Muscle layer of duodenum (tissue), 2 donors: ENCODE results near the gene TMEM208.

Experiments
- H3K27ac ChIP-seq: one replicate; pipeline ENCODE4 v1.7.0; 2013; ENCODE audit warnings: mild to moderate bottlenecking, low read length
- H3K27me3 ChIP-seq: one replicate; pipeline ENCODE4 v1.7.0; 2013; ENCODE audit warnings: low read depth, mild to moderate bottlenecking, control low read depth, low read length
- H3K36me3 ChIP-seq, 2 donors: one replicate each; pipeline ENCODE4 v1.7.0; 2013; ENCODE audit warnings: low read length in 2 of 2, control low read depth in 1 of 2, mild to moderate bottlenecking in 1 of 2; ENCODE audit not compliant: insufficient read depth in 2 of 2, control insufficient read depth in 1 of 2
- H3K4me1 ChIP-seq, 2 donors: one replicate each; pipeline ENCODE4 v1.7.0; 2013; ENCODE audit warnings: low read length in 2 of 2, mild to moderate bottlenecking in 2 of 2, control low read depth in 1 of 2, moderate library complexity in 1 of 2; ENCODE audit not compliant: insufficient read depth in 2 of 2, control insufficient read depth in 1 of 2
- H3K4me3 ChIP-seq, 2 donors: one replicate each; pipeline ENCODE4 v1.7.0; 2013; ENCODE audit warnings: low read length in 2 of 2, low read depth in 1 of 2, mild to moderate bottlenecking in 1 of 2
- H3K9me3 ChIP-seq, 2 donors: one replicate each; pipeline ENCODE4 v1.7.0; 2013; ENCODE audit warnings: low read length in 2 of 2, control low read depth in 1 of 2, mild to moderate bottlenecking in 1 of 2; ENCODE audit not compliant: control insufficient read depth in 1 of 2
- donor health status: healthy.

The TMEM208 gene

DNA sequence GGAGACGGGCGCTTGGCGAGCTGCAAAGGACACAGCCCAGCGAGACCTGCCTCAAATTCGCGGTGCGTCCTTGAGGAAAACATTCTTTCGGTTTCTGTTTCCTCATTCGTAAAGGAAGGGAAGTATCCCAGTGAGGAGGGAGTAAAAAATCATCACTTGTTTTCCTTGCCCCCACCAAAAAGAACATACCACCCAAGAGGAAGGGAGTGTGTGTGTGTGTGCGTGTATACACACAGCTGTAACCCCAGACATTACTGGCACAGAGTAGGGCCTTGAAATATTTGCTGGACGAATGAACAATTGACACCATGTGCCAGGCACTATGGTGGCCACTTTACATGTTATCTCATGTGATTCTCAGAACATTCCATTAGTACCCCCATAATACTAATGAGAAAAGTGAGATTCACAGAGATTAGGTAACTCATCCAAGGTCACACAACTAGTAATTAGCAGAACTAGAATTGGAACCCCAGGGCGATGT, 41.2 kb upstream of the TMEM208 start:
- Histone ChIP-seq H3K4me3 (peak overlapping the region in 1 of 2 donors; percentile 85), H3K36me3 (no peaks in the 10 kb centered on the region), H3K27me3 (no peaks in the 10 kb centered on the region), H3K9me3 (no peaks in the 10 kb centered on the region), H3K27ac (no peak overlapping the region), H3K4me1 (peaks cover 9 to 32% of the 10 kb centered on the region in 2 donors)

DNA sequence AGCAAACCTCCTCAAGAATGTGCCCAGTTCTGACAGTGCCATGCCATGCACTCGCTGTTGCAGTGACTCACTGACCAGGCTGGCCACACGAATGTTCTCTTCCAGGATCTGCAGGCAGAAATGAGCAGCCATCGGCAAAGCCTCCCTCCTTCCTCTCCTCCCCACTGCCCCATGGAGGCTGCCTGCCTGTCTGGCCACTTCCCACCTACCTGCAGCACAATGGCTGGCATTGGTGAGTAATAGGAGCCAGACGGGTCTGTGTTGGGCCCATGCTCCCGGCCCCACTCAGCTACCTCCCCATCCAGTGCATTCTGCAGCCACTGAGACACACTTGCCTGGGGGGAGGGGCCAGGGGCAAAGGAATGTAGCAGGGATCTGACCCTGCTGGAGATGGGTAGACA, 40.4 kb upstream of the TMEM208 start:
- Histone ChIP-seq H3K27me3 (no peaks in the 10 kb centered on the region), H3K27ac (no peak overlapping the region), H3K36me3 (no peaks in the 10 kb centered on the region), H3K4me1 (peaks cover 9 to 34% of the 10 kb centered on the region in 2 donors), H3K4me3 (no peak overlapping the region), H3K9me3 (no peaks in the 10 kb centered on the region)

DNA sequence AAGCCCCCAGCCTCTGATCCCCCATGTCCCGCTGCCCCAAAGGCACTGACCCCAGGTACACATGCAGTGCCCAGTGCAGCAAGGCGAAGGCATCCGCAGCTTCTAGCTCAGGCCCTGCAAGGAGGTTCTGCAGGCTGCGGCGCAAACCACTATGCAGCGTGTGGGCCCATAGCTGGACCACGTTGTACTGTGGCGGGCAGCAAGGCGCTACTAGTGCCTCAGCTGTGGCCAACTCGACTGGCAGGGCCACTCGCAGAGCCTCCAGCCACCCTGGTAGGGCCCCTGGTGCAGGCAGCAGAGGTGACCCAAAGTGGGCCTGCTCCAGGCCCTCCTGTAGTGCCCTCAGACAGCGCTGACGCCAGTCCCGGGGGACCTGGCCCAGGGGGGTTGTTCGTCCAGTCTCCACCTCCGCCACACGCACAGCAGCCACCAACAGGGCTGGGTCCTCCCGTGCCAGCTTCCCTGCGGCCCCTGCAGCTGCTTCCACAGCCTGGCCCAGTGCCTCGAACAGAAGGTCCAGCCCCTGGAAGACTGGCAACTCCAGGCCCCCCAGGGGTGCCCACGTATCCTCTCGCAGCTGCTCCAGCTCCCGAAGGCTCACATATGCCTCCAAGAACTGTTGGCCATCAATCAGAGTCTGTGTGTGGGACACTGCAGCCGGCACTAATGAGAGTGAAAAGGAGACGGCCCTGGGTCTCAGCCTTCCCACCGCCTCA, 39.6 kb upstream of the TMEM208 start:
- Histone ChIP-seq H3K9me3 (no peaks in the 10 kb centered on the region), H3K27ac (no peak overlapping the region), H3K4me3 (no peak overlapping the region), H3K4me1 (peaks cover 6 to 34% of the 10 kb centered on the region in 2 donors), H3K27me3 (no peaks in the 10 kb centered on the region), H3K36me3 (no peaks in the 10 kb centered on the region)

DNA sequence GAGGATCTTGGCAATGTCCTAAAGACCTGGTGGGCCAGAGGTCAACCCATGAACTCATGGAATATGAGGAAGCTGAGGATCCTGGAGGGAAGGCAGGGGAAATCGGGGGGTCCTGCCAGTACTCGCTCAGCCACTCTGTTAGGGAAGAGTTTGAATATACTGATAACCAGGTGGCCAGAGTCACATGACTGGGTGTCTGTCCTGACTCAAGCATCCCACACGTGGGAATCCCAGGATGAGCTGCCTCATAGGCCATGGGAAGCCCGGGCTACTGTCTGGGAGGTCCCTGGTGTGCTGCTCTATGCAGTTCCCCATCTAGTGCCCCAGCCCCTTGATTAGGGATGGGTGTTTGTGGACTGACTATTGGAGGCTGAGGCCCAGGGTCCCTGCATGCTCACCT, 38.6 kb upstream of the TMEM208 start:
- no peak overlapping the region for H3K27ac ChIP-seq
- H3K9me3 ChIP-seq: no peaks in the 10 kb centered on the region
- peaks cover 8 to 36% of the 10 kb centered on the region in 2 donors for H3K4me1 ChIP-seq
- no peak overlapping the region for H3K4me3 ChIP-seq
- H3K36me3 ChIP-seq: no peaks in the 10 kb centered on the region
- no peaks in the 10 kb centered on the region for H3K27me3 ChIP-seq

DNA sequence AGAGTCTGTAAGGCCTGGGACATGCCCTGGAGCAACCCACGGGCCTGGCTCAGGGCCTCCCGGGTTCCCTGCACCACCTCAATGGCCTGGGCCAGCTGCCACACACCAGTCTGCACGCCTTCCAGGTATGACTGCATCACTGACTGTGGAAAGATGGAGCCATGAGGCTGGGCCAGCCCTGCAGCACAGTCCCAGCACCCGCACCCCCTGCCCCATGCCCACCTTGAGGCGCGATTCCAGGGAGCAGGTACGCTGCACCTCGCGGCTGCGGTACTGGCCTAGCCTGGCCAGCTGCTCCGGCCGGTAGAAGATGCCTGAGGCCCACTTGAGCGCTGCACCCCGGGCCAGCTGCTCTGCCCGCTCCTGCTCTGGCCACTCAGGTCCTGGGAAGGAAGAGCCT, 38.1 kb upstream of the TMEM208 start:
- H3K9me3 ChIP-seq: no peaks in the 10 kb centered on the region
- H3K36me3 ChIP-seq: peaks cover 1 to 2% of the 10 kb centered on the region in 2 donors
- peaks cover 12 to 40% of the 10 kb centered on the region in 2 donors for H3K4me1 ChIP-seq
- no peaks in the 10 kb centered on the region for H3K27me3 ChIP-seq
- no peak overlapping the region for H3K27ac ChIP-seq
- H3K4me3 ChIP-seq: no peak overlapping the region

DNA sequence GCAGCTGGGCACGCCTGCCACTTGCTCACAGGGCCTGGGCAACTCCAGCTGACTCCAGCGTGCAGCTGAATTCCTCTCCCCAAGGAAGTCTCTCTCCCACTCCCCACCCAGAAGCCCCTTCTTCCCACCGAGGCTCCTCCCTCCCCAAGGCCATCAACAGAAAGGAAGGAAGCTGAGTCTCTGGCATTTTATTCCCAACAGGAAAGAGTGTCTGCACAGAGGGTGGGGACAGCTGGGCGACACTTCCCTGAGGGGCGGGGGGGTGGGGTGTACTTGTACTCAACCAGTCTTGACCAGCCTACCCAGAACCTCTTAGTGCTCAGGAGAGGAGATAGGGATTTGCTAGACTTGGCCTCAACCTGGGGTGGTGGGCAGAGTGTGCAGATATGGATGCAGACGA, 36.9 kb upstream of the TMEM208 start, which contains the start of gene EXOC3L1:
Gene EXOC3L1, minus strand, starts transcription at position 96 of the 400 bp plus-strand sequence. CDS start 460 bp downstream, outside the sequence.
- H3K36me3 ChIP-seq: peaks cover 14% of the 10 kb centered on the region in 2 donors
- no peaks in the 10 kb centered on the region for H3K27me3 ChIP-seq
- no peaks in the 10 kb centered on the region for H3K9me3 ChIP-seq
- no peak within 1 kb of the TSS for H3K4me3 ChIP-seq
- H3K27ac ChIP-seq: no peak within 1 kb of the TSS
- peaks cover 15 to 36% of the 10 kb centered on the region in 2 donors for H3K4me1 ChIP-seq

DNA sequence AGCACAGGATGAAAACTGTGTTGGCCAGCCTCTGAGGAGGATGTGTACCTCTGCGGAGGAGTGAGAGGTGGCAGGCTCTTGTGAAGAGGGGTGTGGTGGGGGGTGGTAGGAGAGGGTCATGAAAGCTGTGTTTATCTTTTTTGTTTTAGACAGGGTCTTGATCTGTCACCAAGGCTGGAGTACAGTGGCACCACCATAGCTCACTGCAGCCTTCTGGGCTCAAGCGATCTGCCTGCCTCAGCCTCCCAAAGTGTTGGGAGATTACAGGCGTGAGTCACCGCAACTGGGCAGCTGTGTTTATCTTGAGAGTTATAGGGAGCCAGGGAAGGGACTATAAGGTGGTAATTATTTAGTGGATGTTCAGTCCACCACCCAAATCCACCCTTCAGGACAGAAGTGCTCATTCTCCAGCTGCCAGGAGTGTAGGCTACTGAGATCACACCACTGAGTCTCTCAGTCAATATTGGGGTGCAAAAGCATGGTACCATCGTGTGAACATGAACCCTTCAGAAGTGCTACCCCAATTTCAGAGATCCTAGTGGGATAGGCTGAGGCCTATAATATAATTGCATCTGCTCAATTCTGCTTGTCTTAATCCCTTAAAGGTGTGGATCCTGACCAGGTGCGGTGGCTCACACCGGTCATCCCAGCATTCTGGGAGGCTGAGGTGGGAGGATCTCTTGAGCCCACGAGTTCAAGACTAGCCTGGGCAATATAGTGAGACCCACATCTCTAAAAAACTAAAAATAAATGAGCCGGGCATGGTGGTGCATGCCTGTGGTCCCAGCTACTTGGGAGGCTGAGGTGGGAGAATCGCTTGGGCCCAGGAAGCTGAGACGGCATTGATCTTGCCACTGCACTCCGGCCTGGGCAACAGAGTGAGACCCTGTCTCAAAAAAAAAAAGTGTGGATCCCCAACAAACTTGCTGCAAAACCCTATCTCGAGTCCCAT, 36.2 kb upstream of the TMEM208 start:
- H3K27ac ChIP-seq: no peak overlapping the region
- peaks cover 15 to 30% of the 10 kb centered on the region in 2 donors for H3K4me1 ChIP-seq
- no peaks in the 10 kb centered on the region for H3K27me3 ChIP-seq
- H3K4me3 ChIP-seq: no peak overlapping the region
- H3K9me3 ChIP-seq: no peaks in the 10 kb centered on the region
- peaks cover 21% of the 10 kb centered on the region in 2 donors for H3K36me3 ChIP-seq

DNA sequence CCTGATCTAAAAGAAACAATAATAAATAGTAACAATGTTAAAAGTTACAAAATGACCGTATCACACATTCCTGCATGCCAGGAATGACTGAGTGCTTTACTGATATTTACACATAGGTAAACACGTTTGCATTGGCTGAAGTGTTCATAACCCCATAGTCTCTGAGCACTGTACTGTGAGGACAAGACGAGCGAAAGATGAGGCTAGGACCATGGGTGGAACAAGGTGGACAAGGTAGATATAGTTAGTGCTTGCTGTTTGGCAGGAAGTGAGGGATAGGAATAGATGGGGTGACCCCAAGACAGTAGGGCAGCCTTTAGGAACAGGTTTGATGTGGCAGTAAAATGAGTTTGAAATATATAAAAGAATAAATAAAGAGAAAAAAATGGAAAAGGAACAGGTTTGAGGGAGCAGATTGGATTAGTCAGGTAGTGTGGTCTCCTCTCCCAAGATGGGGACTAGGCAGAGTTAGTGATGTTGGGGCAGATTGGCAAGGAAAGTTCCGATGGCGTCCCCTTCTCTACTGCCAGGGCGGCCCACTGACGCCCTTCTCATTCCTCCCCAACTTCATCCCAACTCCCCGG, 35.4 kb upstream of the TMEM208 start:
- H3K36me3 ChIP-seq: peaks cover 28 to 29% of the 10 kb centered on the region in 2 donors
- no peak overlapping the region for H3K27ac ChIP-seq
- no peaks in the 10 kb centered on the region for H3K27me3 ChIP-seq
- peaks cover 15 to 26% of the 10 kb centered on the region in 2 donors for H3K4me1 ChIP-seq
- H3K9me3 ChIP-seq: no peaks in the 10 kb centered on the region
- peak overlapping the region; percentile 30 to 94 for H3K4me3 ChIP-seq

DNA sequence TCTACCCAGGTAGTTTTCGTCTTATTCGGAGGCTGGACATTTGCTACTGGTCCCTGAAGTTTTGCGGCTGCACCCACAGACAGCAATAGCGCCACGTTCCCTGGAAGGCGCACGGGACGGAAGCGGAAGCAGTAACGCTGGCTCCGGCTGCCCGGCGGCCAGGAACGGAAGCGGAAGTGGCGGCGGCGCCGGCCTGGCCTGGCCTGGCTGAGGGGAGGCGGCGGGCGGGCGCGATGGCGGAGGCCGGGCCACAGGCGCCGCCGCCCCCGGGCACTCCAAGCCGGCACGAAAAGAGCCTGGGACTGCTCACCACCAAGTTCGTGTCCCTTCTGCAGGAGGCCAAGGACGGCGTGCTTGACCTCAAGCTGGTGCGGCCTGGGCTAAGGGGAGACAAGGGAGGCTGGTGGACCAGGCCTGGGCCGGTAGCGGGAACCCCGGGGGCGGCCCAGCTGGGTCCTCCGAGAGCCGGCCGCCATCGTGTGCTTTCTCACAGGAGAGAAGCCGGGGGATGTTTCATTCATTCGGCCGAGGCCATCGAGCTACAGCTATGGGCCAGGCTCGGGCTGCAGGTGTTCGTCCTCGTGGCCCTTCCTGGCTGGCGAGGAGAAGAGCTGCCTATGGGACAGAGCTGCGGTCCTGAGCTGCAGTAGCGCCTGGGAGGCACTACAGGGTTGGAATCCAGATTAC, 34.8 kb upstream of the TMEM208 start, which contains the start of gene E2F4:
Gene E2F4, plus strand, starts transcription at position 161 of the 687 bp plus-strand sequence. Its CDS starts 73 bp downstream, at position 234.
- peak within 1 kb of the TSS; percentile 94 for H3K4me3 ChIP-seq
- peaks cover 15 to 26% of the 10 kb centered on the region in 2 donors for H3K4me1 ChIP-seq
- peaks cover 35% of the 10 kb centered on the region in 2 donors for H3K36me3 ChIP-seq
- H3K27me3 ChIP-seq: no peaks in the 10 kb centered on the region
- H3K27ac ChIP-seq: peak within 1 kb of the TSS; percentile 88
- H3K9me3 ChIP-seq: no peaks in the 10 kb centered on the region

DNA sequence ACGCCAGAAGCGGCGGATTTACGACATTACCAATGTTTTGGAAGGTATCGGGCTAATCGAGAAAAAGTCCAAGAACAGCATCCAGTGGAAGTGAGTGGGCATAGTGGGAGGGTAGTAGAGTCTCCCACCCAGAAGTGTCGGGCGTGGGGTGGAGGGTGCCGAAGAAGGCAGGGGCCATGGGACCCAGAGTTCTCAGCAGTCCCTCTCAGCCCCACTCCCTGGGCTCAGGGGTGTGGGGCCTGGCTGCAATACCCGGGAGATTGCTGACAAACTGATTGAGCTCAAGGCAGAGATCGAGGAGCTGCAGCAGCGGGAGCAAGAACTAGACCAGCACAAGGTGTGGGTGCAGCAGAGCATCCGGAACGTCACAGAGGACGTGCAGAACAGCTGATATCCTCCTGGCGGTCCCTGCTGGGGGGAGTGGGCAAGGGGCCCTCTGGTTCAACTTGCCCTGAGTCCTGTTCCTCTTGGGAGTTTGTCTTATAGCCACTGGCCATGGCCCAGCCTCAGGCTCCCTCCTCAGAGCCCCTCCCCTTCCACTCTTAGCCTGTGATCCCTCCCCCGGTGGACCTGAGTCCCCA, 34.1 kb upstream of the TMEM208 start:
- H3K4me1 ChIP-seq: peaks cover 15 to 26% of the 10 kb centered on the region in 2 donors
- H3K27ac ChIP-seq: peak overlapping the region; percentile 88
- no peaks in the 10 kb centered on the region for H3K9me3 ChIP-seq
- H3K4me3 ChIP-seq: peak overlapping the region; percentile 94
- no peaks in the 10 kb centered on the region for H3K27me3 ChIP-seq
- peaks cover 42 to 43% of the 10 kb centered on the region in 2 donors for H3K36me3 ChIP-seq
